Measurements from ENCODE around the gene CARD19.
A peak's percentile ranks its signal among the peaks of the same experiment; 100 is the strongest.
"Not testable (repeated sequence)": the region's sequence is repeated elsewhere in the genome, so short reads cannot be mapped to it uniquely, and the experiment has no call there.

The CARD19 gene

GRCh38 chr9:93097511-93098201, 1.6 kb downstream of the CARD19 start:
- no peaks in the 10 kb centered on the region for H3K27me3 Mint-ChIP-seq
- ATAC-seq (ENCODE audit: low read depth): no peak
- peaks cover 2% of the 10 kb centered on the region for H3K36me3 Mint-ChIP-seq
- H3K9me3 Mint-ChIP-seq: no peaks in the 10 kb centered on the region
- no peak for DNase-seq (ENCODE audit: low spot score in 2 of 2)
- peak overlapping the region; percentile 74 for H3K27ac Mint-ChIP-seq
- peak overlapping the region; percentile 80 for H3K4me3 Mint-ChIP-seq
- peaks cover 35% of the 10 kb centered on the region for H3K4me1 Mint-ChIP-seq

DNA sequence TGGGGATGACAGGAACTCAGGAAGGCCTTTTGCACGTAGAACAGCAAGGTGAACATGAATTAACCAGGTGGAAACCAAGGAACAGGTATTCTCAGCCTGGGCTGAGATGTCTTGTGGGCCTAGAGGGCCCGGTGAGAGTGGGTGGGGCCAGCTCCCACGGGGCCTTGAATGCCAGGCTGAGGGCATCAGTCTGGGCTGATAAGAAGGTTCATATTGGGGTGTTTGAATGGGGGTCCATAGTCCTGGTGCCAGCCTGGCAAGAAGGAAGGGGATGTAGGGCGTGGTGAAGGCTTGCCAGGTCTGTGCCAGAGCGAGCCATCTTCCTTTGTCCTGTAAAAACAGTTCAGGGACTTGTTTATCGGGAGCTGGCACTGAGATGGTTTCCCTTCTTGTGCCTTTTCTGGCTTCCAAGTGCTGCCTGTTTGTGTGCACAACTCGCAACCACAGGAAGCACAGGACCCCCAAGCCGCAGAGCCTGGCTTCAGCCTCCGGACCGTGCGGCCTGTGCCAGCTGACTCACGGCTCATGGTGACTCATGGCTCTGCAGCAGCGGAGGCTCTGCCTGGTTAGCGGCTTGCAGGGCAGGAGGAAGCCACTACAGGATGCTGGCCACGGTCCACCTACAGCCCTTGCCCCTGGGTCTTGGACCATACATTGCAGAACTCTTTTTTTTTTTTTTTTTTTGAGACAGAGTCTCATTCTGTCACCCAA, 2.4 kb downstream of the CARD19 start:
- Mint-ChIP-seq H3K4me1 (peaks cover 31% of the 10 kb centered on the region), H3K9me3 (no peaks in the 10 kb centered on the region), H3K36me3 (peaks cover 3% of the 10 kb centered on the region), H3K27ac (peak overlapping the region; percentile 74), H3K4me3 (peak overlapping the region; percentile 35), H3K27me3 (no peaks in the 10 kb centered on the region)
- DNase-seq (ENCODE audit: low spot score in 2 of 2) (no peak), ATAC-seq (ENCODE audit: low read depth) (no peak)

DNA sequence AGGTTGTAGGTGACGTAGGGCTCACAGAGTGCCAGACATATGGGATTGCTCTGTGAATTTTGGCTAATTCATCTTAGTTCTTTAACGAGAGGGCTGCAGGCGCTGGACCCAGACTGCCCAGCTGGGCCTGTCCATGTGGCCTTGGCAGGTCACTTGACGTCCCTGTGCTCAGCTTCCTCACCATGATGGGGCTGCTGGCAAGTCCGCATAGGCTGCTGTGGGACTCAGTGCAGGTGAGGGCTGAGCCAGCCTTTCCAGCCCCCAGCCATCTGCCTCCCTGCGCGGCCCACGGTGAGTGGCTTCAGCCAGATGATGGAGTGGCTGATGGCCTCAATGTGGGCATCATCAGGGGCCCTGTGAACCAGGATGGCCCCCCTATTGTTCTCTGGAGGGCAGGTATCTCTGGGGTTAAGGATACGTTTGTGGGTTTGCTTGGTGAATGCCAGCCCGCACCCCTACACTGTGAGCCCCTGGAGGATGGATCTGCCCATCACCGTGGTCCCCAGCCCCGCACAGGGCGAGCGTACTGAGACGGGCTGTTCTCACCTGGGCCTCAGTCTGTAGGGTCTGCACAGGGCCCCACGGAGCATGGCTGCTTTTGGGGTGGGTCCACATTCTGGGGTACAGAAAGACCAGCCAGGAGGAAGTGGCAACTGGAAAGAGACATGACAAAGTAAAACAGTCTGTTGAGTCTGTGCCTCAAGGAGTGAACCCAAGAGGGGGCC, 3.7 kb downstream of the CARD19 start:
- ATAC-seq (ENCODE audit: low read depth): no peak

DNA sequence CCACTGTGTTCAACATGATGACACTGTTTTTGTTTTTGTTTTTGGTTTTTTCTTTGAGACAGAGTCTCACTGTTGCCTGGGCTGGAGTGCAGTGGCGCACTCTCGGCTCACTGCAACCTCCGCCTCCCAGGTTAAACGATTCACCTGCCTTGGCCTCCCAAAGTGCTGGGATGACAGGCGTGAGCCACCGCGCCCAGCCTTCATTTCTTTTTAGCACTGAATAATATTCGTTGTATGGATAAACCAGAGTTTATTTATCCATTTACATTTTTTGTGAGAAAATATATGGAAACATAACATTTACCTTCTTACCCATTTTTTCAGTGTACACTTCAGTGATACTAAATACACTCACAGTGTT, 4.2 kb downstream of the CARD19 start:
- DNase-seq (ENCODE audit: low spot score in 2 of 2): no peak
- Mint-ChIP-seq H3K4me1 (peaks cover 17% of the 10 kb centered on the region), H3K36me3 (peaks cover 15% of the 10 kb centered on the region), H3K4me3 (no peak overlapping the region), H3K9me3 (peaks cover 1% of the 10 kb centered on the region), H3K27ac (no peak overlapping the region), H3K27me3 (no peaks in the 10 kb centered on the region)
- no peak for ATAC-seq (ENCODE audit: low read depth)

More for the DNA sequence above, 3.7 kb downstream of the CARD19 start:
- H3K27ac Mint-ChIP-seq: no peak overlapping the region
- H3K36me3 Mint-ChIP-seq: peaks cover 11% of the 10 kb centered on the region
- H3K27me3 Mint-ChIP-seq: no peaks in the 10 kb centered on the region
- H3K4me1 Mint-ChIP-seq: peaks cover 19% of the 10 kb centered on the region
- no peak overlapping the region for H3K4me3 Mint-ChIP-seq
- DNase-seq (ENCODE audit: low spot score in 2 of 2): no peak
- no peaks in the 10 kb centered on the region for H3K9me3 Mint-ChIP-seq

- H3K27me3 Mint-ChIP-seq; H3K27ac Mint-ChIP-seq; DNase-seq (ENCODE audit: low spot score in 2 of 2); H3K4me3 Mint-ChIP-seq; ATAC-seq (ENCODE audit: low read depth); H3K9me3 Mint-ChIP-seq: not testable (repeated sequence)
- peaks cover 16% of the 10 kb centered on the region for H3K36me3 Mint-ChIP-seq
- peaks cover 19% of the 10 kb centered on the region for H3K4me1 Mint-ChIP-seq
Observed at GRCh38 chr9:93101086-93101485, 5.1 kb downstream of the CARD19 start.

DNA sequence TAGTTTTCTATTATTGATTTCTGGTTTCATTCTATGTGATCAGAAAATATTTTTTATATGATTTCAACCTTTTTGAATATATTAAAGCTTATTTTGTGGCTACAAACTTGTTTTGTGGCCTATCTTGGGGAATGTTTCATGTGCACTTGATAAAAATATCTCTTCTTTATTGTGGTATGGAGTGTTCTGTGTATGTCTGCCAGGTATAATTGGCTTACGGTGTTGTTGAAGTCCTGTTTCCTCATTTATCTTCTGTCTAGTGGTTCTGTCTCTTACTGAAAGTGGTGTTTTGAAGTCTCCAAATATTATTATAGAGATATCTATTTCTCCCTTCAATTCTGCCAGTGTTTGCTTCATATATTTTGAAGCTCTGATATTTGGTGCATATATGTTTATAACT, 9.6 kb downstream of the CARD19 start:
- peak overlapping the region; percentile 49 for H3K4me3 Mint-ChIP-seq
- ATAC-seq (ENCODE audit: low read depth): no peak
- H3K4me1 Mint-ChIP-seq: peaks cover 10% of the 10 kb centered on the region
- H3K9me3 Mint-ChIP-seq: peaks cover 3% of the 10 kb centered on the region
- no peak for DNase-seq (ENCODE audit: low spot score in 2 of 2)
- peaks cover 21% of the 10 kb centered on the region for H3K36me3 Mint-ChIP-seq
- no peaks in the 10 kb centered on the region for H3K27me3 Mint-ChIP-seq
- no peak overlapping the region for H3K27ac Mint-ChIP-seq

DNA sequence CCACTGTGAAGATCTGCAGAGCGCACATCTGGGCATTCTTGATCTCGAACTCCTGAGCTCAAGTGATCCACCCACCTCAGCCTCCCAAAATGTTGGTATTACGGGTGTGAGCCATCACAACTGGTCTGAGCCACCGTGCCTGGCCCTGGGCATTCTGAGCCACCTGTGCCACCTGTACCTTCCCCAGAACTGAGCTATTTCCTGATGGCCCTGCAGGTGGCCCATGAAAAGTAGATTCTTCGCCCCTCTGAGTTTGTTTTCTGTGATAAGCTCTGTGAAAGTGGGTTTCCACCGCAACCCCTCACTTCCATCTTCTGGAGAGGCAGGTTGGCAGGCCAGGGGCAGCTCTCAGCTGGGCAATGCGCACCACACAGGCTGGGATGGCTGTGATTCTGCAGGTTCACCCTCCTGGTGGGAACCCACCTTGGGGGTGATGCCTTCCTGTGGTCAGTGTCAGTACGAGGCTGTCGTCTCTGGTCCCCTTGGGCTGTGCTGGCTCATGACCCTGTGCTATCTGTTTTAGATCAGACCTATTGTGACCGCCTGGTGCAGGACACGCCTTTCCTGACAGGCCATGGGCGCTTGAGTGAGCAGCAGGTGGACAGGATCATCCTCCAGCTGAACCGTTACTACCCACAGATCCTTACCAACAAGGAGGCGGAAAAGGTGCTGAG, 11.3 kb downstream of the CARD19 start:
- Mint-ChIP-seq H3K9me3 (peaks cover 3% of the 10 kb centered on the region), H3K27ac (no peak overlapping the region), H3K4me1 (peaks cover 12% of the 10 kb centered on the region), H3K27me3 (no peaks in the 10 kb centered on the region), H3K36me3 (peaks cover 24% of the 10 kb centered on the region), H3K4me3 (no peak overlapping the region)
- no peak for ATAC-seq (ENCODE audit: low read depth)
- no peak for DNase-seq (ENCODE audit: low spot score in 2 of 2)

DNA sequence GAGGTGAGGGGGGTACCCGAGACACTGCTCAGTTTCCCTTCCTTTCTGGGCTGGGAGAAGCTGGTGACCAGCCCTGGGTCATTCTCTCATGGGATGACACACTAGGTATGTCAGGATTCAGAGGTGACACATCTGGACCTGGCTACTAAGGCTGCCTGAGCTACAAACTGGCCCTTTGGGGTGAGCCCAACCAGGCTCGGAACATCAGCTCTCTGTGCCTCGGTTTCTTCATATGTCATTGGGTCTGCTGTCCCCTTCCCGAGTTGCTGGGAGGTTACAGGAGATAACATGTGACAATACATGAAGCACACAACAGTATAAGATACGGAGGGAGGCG, 11.8 kb downstream of the CARD19 start:
- H3K36me3 Mint-ChIP-seq: peaks cover 24% of the 10 kb centered on the region
- H3K27ac Mint-ChIP-seq: no peak overlapping the region
- H3K27me3 Mint-ChIP-seq: no peaks in the 10 kb centered on the region
- DNase-seq (ENCODE audit: low spot score in 2 of 2) (no peak), ATAC-seq (ENCODE audit: low read depth) (no peak)
- no peak overlapping the region for H3K4me3 Mint-ChIP-seq
- peaks cover 12% of the 10 kb centered on the region for H3K4me1 Mint-ChIP-seq
- H3K9me3 Mint-ChIP-seq: peaks cover 3% of the 10 kb centered on the region

GRCh38 chr9:93108291-93109041, 12.4 kb downstream of the CARD19 start:
- no peak overlapping the region for H3K4me3 Mint-ChIP-seq
- DNase-seq (ENCODE audit: low spot score in 2 of 2): no peak
- ATAC-seq (ENCODE audit: low read depth): peak; percentile 26

GRCh38 chr9:93110311-93110855, 14.4 kb downstream of the CARD19 start:
- DNase-seq (ENCODE audit: low spot score in 2 of 2): no peak
- Mint-ChIP-seq H3K4me1 (peaks cover 18% of the 10 kb centered on the region), H3K27me3 (no peaks in the 10 kb centered on the region), H3K9me3 (peaks cover 2% of the 10 kb centered on the region), H3K27ac (no peak overlapping the region), H3K36me3 (peaks cover 11% of the 10 kb centered on the region), H3K4me3 (no peak overlapping the region)
- no peak for ATAC-seq (ENCODE audit: low read depth)

More at GRCh38 chr9:93108291-93109041, 12.4 kb downstream of the CARD19 start:
- Mint-ChIP-seq H3K9me3 (peaks cover 3% of the 10 kb centered on the region), H3K27ac (no peak overlapping the region), H3K4me1 (peaks cover 12% of the 10 kb centered on the region), H3K27me3 (no peaks in the 10 kb centered on the region), H3K36me3 (peaks cover 22% of the 10 kb centered on the region)

GRCh38 chr9:93111001-93111370, 15.0 kb downstream of the CARD19 start:
- Mint-ChIP-seq H3K27me3 (no peaks in the 10 kb centered on the region), H3K4me3 (no peak overlapping the region), H3K4me1 (peaks cover 16% of the 10 kb centered on the region), H3K9me3 (no peaks in the 10 kb centered on the region), H3K36me3 (peaks cover 10% of the 10 kb centered on the region), H3K27ac (no peak overlapping the region)
- no peak for DNase-seq (ENCODE audit: low spot score in 2 of 2)
- ATAC-seq (ENCODE audit: low read depth): no peak

DNA sequence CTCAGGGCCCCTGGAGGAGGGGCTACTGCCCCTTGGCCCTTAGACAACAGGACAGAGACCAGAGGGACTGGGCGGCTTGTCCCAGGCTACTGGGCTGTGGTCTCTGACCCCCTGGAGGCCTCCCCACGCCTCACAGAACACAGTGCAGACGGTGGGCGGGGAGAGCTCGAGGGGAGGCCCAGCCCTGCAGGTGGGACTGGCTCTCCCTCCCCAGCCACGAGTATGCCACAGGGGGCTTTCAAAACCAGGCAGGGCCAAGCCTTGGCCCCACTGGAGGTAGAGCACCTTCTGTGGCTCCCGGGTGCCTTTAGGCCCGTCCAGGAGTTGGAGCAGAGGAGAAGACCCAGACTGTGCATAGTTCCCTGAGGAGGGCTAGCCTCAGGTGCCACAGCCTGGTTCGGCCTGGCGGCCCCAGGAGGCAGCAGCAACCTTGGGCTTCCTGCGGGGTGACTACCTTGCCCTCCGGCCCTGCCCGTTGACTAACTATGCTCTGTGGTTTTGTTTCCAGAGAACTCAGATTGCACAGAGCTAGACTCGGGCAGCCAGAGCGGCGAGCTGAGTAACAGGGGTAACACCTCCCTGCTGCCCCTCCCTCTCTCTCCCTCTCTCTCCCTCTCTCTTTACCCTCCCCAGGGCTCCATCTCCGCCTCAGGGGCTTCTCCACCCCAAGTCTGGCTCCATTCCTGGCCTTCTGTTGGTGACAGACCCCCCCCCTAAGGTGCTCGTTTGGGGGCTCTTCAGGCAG, 15.5 kb downstream of the CARD19 start:
- H3K4me1 Mint-ChIP-seq: peaks cover 16% of the 10 kb centered on the region
- H3K36me3 Mint-ChIP-seq: peaks cover 10% of the 10 kb centered on the region
- no peak overlapping the region for H3K27ac Mint-ChIP-seq
- DNase-seq (ENCODE audit: low spot score in 2 of 2) (no peak), ATAC-seq (ENCODE audit: low read depth) (no peak)
- no peaks in the 10 kb centered on the region for H3K9me3 Mint-ChIP-seq
- H3K4me3 Mint-ChIP-seq: no peak overlapping the region
- H3K27me3 Mint-ChIP-seq: no peaks in the 10 kb centered on the region

Measured in memory B cell (primary cell).